HepG2 (cell line): Measurements from ENCODE around the gene TAS2R13. TPM values are rescaled to one million over a fixed set of nuclear protein-coding genes. Genes with fewer than 3 reads are reported as not detected.
A peak's percentile ranks its signal among the peaks of the same experiment; 100 is the strongest.

ENCODE experiments used
- BATF2 ChIP-seq: sonication (generic); formaldehyde crosslinking; IDR thresholded peaks from 2 replicates; pipeline ENCODE4 v1.8.0; 2022; ENCODE audit warnings: mild to moderate bottlenecking, missing genetic modification reagents, moderate library complexity
- CBX1 ChIP-seq: IDR thresholded peaks from one replicate; pipeline ENCODE4 v1.6.1; 2016; ENCODE audit warnings: antibody characterized with exemption, low read depth
- CENPT ChIP-seq: sonication (generic); formaldehyde crosslinking; IDR thresholded peaks from 2 replicates; pipeline ENCODE4 v1.8.0; 2022; ENCODE audit warnings: low read depth, mild to moderate bottlenecking, moderate library complexity, missing genetic modification reagents
- CHD2 ChIP-seq: IDR thresholded peaks from 2 replicates; pipeline ENCODE4 v1.6.1; 2011; ENCODE audit warnings: low read depth, low read length, improper control_type of control experiment
- FOXC1 ChIP-seq: sonication (generic); formaldehyde crosslinking; IDR thresholded peaks from 2 replicates; pipeline ENCODE4 v1.8.0; 2022; ENCODE audit warnings: mild to moderate bottlenecking, missing genetic modification reagents, borderline replicate concordance
- HIVEP1 ChIP-seq: sonication (generic); formaldehyde crosslinking; IDR thresholded peaks from 2 replicates; pipeline ENCODE4 v1.4.0; 2020; ENCODE audit warnings: mild to moderate bottlenecking, missing genetic modification reagents
- HMGXB4 ChIP-seq, 2 experiments: sonication (generic) in 1 of 2; formaldehyde crosslinking in 1 of 2; IDR thresholded peaks; 2 replicates each; pipeline versions ENCODE4 v1.4.0 to v1.6.1; 2018 to 2020; ENCODE audit warnings: missing genetic modification reagents in 2 of 2, borderline replicate concordance in 1 of 2, low read depth in 1 of 2, mild to moderate bottlenecking in 1 of 2, missing biosample characterization in 1 of 2
- JUNB ChIP-seq: sonication (generic); formaldehyde crosslinking; IDR thresholded peaks from 2 replicates; pipeline ENCODE4 v1.8.0; 2022; ENCODE audit warnings: missing genetic modification reagents, mild to moderate bottlenecking, borderline replicate concordance
- MEF2D ChIP-seq: sonication (generic); formaldehyde crosslinking; IDR thresholded peaks from 2 replicates; pipeline ENCODE4 v1.5.1; 2020; ENCODE audit warnings: mild to moderate bottlenecking, missing genetic modification reagents
- MYPOP ChIP-seq: sonication (generic); formaldehyde crosslinking; IDR thresholded peaks from 2 replicates; pipeline ENCODE4 v1.8.1; 2023; ENCODE audit warnings: mild to moderate bottlenecking, moderate library complexity, missing genetic modification reagents
- NR0B2 ChIP-seq: sonication (generic); formaldehyde crosslinking; IDR thresholded peaks from 2 replicates; pipeline ENCODE4 v1.4.0; 2020; ENCODE audit warnings: mild to moderate bottlenecking, missing genetic modification reagents
- NR2F2 ChIP-seq: IDR thresholded peaks from 2 replicates; pipeline ENCODE4 v1.6.1; 2012; ENCODE audit warnings: low read depth, inconsistent platforms, borderline replicate concordance
- PBX2 ChIP-seq: IDR thresholded peaks from 2 replicates; pipeline ENCODE4 v1.6.1; 2016; ENCODE audit warnings: control low read depth
- RNF2 ChIP-seq: fragments of 450-650 bp; conservative IDR thresholded peaks from 2 replicates; pipeline ENCODE4 v1.6.1; 2016; ENCODE audit warnings: low read depth
- SMYD3 ChIP-seq: sonication (generic); formaldehyde crosslinking; IDR thresholded peaks from 2 replicates; pipeline ENCODE4 v1.8.1; 2023; ENCODE audit warnings: mild to moderate bottlenecking, missing genetic modification reagents
- XRCC5 ChIP-seq: fragments of 200-400 bp; formaldehyde crosslinking; optimal IDR thresholded peaks from 2 replicates; pipeline ENCODE3; 2017; ENCODE audit warnings: mild to moderate bottlenecking, low read length
- ZMYM2 ChIP-seq: sonication (generic); formaldehyde crosslinking; IDR thresholded peaks from 2 replicates; pipeline ENCODE4 v1.8.0; 2022; ENCODE audit warnings: mild to moderate bottlenecking, missing genetic modification reagents
- ZMYM3 ChIP-seq: sonication (generic); formaldehyde crosslinking; IDR thresholded peaks from 2 replicates; pipeline ENCODE4 v1.5.1; 2020; ENCODE audit warnings: mild to moderate bottlenecking, missing genetic modification reagents
- ZMYM4 ChIP-seq: sonication (generic); formaldehyde crosslinking; IDR thresholded peaks from 2 replicates; pipeline ENCODE4 v1.8.1; 2023; ENCODE audit warnings: mild to moderate bottlenecking, missing genetic modification reagents
- ZNF235 ChIP-seq: sonication (generic); formaldehyde crosslinking; IDR thresholded peaks from 2 replicates; pipeline ENCODE4 v1.8.1; 2023; ENCODE audit warnings: mild to moderate bottlenecking, missing genetic modification reagents, borderline replicate concordance
- ZNF562 ChIP-seq: sonication (generic); formaldehyde crosslinking; IDR thresholded peaks from 2 replicates; pipeline ENCODE4 v1.8.0; 2022; ENCODE audit warnings: missing genetic modification reagents, borderline replicate concordance
- ZSCAN12 ChIP-seq: sonication (generic); formaldehyde crosslinking; IDR thresholded peaks from 2 replicates; pipeline ENCODE4 v1.9.0; 2021; ENCODE audit warnings: mild to moderate bottlenecking, missing genetic modification reagents
- polyA plus RNA-seq, 8 experiments: library from polyadenylated mRNA; depleted of rRNA in 3 of 8; stranded (reverse) in 7 of 8; unstranded in 1 of 8; fragments of >200 nt; fragmentation: Illumina TruSeq in 4 of 8; extraction: Trizol in 4 of 8; gene quantifications; 2 replicates each; pipeline versions ENCODE4 v1.2.1 to v1.2.3, GENCODE V29; 2011 to 2016; ENCODE audit warnings: low read depth in 4 of 8, missing spikeins in 1 of 8, mixed read lengths in 1 of 8; ENCODE audit not compliant: insufficient read depth in 1 of 8
- total RNA-seq, 5 experiments: library from RNA; depleted of rRNA; stranded (reverse); fragments of >200 nt; fragmentation: Illumina TruSeq; extraction: Trizol; gene quantifications; 2 replicates each; pipeline ENCODE4 v1.2.3, GENCODE V29; 2016; ENCODE audit warnings: low read depth in 1 of 5

The TAS2R13 gene
- total and polyA plus RNA-seq, 2 of the 13 experiments (the other 11 are each of a cell fraction or from before 2014, with no cell fraction given) = 0.33 to 1.3 TPM

GRCh38 chr12:10891937-10892336 is 17.4 kb downstream of the TAS2R13 start (continued):
- TF ChIP-seq MYPOP (peak; percentile 73; the same call in 1 of the 2 replicates), HIVEP1 (CRISPR knock-in tag) (no peak), MEF2D (peak; percentile 90), ZMYM4 (CRISPR knock-in tag) (peak; percentile 100), FOXC1 (no peak), ZSCAN12 (CRISPR knock-in tag) (no peak), ZMYM2 (CRISPR knock-in tag) (peak; percentile 89), XRCC5 (peak; percentile 82), NR0B2 (CRISPR knock-in tag) (no peak), JUNB (CRISPR knock-in tag) (peak; percentile 70; the same call in 1 of the 2 replicates), NR2F2 (peak; percentile 88; the same call in 1 of the 2 replicates), CBX1 (no peak), RNF2 (0 out of 2 replicates have a peak, but pooled peaks have one; percentile 30), HMGXB4 (CRISPR knock-in tag; IDR thresholded peaks at IDR 0.05; ENCODE audit: borderline replicate concordance in 1 of 2, low read depth in 1 of 2) (peak in 1 of 2 experiments; percentile 81; a peak in 1 of 4 replicates), ZNF235 (CRISPR knock-in tag) (no peak), CENPT (CRISPR knock-in tag) (no peak), CHD2 (no peak), BATF2 (CRISPR knock-in tag) (no peak), ZMYM3 (CRISPR knock-in tag) (peak; percentile 81), SMYD3 (peak; percentile 58; the same call in 1 of the 2 replicates), ZNF562 (no peak), PBX2 (CRISPR knock-in tag) (no peak)
